Activated CD4-positive, alpha-beta T cell treated with anti-CD3 and anti-CD28 coated beads, Interleukin-2, Interleukin-4, amounts not matched to agents 100 ng/mL and 50 ng/mL, durations not matched to agents 16 hours and 8 hours (primary cell): ENCODE results near the gene LPIN1.

Experiments used
- DNase-seq: peaks from one replicate; pipeline ENCODE4 v3.0.0-alpha.2; 2020; ENCODE audit warnings: low spot score

The LPIN1 gene

DNA sequence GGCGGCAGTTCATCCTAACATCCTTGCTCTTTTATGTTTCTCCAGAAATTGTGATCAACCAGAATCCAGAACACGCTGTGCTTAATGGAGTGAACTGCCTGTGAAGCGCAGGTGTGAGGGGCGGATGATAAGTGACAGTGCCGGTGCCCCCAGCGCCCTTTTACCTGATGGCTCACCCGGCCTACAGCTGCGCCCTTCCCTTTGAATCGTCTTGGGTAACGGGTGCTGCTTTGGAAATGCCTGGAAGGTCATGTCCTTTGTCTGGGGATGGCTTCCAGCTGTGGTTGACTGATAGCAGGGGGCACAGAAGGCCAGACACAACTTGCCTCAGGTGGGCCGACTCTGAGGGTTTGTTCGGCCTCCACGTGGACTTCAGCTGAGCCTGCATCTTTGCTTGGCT lies 119.4 kb downstream of the LPIN1 start:
- DNase-seq: no peak

DNA sequence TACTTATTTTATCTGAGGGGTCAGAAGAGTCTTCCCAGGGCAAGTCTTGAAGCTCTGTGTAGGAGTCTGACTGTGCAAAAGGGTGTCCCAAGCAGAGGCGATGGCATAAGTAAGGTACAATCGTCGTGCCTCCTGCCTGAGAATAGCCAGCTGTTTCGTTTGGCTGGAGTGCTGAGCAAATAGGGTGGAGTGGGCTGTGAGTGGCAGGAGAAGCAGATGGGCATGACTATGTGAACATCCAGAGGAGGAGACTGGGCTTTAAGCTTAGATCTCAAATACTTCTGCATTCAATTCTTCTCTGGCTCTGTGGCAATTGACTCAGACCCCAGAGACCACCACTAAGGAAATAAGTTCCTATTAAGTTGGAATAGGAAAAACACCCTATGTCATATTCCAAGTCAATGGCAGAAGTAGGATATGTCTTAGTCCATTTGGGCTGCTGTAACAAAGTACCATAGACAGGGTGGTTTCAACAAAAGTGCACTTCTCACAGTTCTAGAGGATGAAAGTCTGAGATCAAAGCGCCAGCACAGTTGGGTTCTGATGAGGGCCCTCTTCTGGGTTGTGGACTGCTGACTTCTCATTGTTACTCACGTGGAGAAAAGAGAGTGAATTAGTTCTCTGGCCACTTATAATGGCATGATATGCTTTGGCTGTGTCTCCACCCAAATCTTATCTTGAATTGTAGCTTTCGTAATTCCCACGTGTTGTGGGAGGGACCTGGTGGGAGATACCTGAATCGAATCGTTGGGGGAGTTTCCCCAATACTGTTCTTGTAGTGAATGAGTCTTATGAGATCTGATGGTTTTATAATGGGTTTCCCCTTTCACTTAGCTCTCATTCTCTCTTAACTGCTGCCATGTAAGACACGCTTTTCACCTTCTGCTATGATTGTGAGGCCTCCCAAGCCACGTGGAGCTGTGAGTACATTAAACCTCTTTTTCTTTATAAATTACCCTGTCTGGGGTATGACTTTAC lies 120.2 kb downstream of the LPIN1 start:
- DNase-seq: no peak

DNA sequence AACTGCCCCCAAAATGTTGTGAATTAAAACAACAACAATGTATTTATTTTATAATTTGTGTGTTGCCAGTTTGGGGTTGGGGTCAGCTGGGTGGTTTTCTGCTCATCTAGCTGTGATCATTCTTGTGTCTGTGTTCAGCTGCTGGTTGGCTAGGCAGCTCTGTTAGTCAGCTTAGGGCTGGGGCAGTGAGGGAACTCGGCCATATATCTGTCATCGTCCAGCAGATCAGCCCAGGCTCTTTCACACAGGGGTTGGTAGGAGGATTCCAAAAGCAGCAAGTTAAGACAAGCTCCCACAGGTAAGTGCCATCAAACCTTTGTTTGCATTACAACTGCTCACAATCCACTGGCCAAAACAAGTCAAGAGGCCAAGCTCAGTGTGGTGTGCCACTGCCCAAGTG lies 121.5 kb downstream of the LPIN1 start:
- no peak for DNase-seq

DNA sequence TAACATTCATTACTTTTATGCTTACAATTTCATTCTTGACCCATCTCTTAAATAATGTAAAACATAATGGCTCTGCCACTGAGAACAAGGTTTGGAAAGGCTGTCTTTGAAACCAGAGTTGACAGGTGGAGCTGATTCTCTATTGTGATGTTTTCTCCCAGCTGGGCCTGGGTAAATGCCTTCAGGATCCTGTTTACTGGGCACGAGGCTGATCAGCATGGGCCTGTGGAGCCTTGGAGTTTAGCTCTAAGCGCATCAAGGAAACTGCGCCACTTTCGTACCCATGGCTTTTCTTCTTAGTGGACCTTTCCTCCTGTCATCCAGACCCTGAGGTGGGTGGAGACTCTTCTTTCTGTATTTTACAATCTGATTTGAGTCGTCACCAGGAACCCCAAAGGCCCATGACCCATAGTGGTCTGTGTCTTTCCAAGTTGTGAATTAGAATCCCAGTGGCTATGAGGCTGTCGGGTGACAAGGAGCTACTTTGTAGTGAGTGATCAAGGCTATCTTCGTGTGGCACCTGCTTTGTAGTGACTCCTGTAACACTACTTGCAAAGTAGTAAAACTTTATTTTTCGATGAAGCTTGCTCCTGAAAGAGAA lies 123.1 kb downstream of the LPIN1 start:
- no peak for DNase-seq

DNA sequence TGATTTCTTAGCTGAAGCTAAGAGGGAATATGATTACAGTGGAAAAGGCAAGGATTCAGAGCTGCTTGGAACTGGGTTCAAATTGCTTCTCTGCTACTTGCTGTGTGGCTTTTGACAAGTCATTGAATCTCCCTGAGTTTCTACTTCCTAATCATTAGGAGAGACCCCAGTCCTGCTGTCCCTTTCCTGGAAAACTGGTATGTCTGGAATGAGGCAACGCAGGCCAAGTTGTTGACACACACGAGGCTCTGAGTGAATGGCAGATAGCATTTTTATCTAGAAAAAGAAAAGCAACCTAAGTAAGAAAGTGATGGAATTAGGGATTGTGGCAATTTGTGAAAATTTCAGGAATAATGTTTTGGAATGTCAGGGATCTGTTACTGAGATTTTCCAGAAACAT lies 123.6 kb downstream of the LPIN1 start:
- no peak for DNase-seq

DNA sequence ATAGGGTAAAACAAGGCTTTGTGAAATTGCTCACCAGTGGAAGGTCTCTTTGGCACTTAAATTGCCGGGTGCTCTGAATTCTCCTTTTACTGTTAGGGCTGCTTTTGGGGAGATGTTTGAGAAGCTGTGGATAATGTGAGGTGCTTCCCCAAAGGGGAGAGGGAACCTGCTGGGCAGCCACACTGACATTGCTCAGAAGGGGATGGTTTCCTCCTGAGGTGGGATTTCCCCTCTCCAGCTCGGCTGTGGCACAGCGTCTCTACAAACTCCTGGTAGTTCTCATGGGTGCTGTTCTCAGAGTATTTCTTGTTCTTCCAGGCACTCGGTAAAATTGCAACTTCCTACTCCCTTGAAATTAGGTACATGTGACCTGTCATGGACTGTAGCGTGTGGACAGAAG lies 124.2 kb downstream of the LPIN1 start:
- no peak for DNase-seq

DNA sequence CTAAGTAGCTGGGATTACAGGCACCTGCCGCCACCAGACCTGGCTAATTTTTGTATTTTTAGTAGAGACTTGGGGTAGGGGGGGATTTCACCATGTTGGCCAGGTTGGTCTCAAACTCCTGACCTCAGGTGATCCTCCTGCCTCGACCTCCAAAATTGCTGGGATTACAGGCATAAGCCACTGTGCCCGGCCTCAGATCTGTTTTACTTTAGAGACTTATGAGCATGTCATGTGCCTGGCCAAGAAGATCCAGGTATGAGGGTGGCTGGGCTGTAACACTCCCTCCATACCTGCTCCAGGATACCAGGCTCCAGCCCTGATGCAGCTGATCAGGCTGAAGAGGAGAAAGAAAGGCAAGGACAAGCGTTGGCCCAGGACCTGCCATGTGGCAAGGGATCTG lies 125.0 kb downstream of the LPIN1 start:
- DNase-seq: no peak

DNA sequence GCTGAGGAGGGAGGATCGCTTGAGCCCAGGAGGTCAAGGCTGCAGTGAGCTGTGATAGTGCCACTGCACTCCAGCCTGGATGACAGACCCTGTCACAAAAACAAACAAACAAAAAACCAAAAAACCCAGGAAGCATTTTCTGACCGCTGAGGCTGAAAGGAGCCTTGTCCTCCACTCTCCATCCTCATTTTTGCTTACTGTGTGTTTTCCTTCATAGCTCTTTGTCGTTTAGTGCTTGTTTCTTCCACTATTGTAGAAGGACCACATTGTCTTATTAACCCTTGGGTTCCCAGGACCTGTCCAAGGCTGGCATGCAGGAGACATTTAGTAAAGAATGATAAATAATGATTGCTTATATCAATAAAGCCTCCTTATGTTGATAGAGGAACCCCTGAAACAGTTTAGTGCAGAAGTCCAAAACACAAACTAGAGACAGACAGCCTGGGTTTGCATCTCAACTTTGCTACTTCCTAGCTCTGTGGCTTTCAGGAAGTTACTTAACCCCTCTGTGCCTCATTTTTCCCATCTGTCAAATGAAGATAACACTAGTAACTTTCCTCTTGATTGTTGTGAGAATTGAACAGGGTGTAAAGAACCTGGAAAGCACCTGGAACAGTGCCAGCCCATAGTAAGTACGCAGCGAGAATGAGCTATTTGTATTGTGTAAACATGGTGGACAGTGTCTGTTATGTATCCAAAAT lies 126.0 kb downstream of the LPIN1 start:
- no peak for DNase-seq

DNA sequence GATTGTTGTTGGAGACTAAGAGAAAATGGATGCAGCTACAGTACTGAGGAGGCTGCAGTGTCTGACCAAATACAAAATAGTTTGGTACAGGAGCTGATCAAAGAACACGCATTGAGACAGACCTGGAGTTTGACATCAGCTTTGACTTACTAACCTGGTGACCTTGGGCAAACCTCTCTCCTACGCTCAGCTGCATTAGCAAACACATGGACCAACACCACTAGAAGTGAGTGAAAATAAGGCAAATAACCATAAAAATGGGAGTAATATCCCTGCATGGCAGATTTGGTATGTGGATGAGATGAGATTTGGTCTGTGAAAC lies 126.5 kb downstream of the LPIN1 start:
- no peak for DNase-seq

DNA sequence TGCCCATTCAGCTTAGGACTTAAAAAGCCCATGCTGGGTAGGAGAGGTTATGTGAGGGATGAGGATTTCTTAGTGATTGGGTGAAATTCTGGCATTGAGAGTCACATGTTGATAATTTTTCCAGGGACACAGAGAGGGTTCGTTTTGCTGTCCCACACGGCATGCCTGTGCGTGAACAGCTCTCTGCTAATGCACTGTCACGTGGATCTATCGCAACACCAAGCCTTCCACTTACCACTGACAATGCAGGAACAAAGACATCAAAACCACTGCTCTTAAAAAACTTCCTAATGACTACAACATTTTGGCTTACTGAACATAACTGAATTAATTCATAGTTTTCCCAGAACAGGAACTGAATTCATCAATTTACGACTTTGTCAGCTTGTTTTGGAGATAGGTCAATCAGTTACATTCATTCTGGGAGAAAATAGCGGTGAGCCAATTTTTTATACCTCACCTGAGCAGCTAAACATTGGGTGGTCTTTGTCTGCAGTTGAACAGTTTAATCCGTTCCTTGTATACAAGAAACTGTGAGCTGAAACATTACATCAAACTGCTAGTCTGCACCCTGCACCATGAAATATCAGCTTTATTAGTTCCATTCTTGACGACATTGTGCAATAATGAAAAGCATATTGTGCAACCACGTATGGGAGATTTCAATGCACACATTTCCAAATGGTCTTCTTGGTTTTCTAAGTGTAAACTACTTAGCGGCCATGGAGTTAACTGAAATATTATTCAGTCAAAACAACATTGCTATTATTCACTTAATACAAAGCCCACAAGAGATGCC lies 127.1 kb downstream of the LPIN1 start:
- no peak for DNase-seq

DNA sequence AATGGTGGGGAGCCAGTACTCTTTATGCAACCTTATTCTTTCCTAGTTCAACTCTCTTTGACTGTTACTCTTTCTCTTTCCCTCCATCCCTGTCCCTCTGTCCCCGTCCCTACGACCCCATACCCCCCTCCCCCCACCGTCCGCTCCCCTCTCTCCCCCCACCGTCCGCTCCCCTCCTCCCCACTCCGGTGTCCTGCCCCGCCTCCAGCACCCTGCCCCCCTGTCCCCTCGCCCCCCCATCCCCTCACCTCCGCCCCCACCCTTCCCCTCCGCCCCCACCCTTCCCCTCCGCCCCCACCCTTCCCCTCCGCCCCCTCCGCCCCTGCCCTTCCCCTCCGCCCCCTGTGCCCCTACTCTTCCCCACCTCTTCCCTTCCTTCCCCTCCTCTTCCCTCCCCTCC lies 128.4 kb downstream of the LPIN1 start:
- DNase-seq: no peak

DNA sequence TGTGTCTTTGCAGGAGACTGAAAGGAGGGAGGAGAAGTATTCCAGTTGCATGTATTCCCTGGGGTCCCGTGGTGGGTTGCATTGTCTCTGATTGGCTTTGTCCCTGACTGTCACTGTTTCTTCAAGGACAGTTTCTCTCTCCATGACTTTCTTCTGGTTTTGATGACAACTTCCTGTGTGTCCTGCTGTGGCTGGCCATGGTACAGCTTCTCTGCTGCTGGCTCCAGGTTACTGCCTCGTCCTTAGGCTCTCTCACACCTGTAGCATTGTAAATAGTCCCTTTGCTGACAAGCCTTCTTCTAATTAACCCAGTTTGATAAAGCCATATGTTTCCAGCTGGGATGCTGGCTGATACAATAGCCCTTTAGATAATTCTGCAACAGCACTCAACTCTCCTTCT lies 129.0 kb downstream of the LPIN1 start:
- no peak for DNase-seq

DNA sequence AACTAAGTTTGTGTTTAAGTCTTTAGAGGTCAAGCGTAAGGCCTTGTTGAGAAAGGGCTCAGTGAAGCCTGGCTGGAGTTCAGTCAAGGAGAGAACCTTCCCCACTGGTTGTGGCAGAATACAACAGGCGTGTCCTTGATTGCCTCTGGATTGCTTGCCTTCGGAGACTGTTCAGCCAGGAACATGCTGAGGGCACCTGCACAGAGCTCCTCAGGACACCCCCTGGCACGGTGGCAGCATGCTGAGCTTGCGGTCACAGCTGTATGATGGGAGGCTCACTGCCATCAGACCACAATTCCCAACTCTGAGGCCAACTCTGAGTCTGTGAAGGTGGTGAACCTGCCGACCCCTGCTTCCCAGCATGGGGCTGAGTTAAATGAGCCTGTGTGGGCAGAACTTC lies 130.0 kb downstream of the LPIN1 start:
- DNase-seq: no peak

DNA sequence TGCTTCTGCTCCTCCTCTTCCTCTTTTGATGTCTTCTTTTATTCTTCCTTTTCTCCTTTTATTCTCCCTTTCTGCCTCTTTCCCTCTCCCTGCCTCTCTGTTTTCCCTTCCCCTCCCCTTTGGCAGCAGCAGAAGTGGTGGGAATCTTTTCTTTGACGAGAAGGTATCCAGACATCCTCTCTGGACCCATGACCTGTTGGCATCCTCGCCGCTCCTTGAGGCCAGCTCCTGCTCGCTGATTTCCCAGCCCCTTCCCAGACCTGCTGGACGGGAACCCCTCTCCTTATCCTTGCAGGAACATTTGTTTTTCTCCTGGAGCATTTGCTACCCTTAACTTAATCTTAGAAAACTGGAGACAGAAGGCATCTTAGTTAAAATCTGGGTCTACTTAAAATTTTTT lies 130.5 kb downstream of the LPIN1 start:
- DNase-seq: no peak
